AG10803 (cell line): ENCODE results near the gene PARP3.

Experiments
- DNase-seq: peaks from one replicate; pipeline ENCODE4 v3.0.0; 2010; ENCODE audit warnings: low read depth
- H3K4me3 ChIP-seq: 2 replicates; pipeline ENCODE4 v1.5.1; 2011; ENCODE audit warnings: mild to moderate bottlenecking, low read length, control low read depth
- CTCF ChIP-seq: conservative IDR thresholded peaks from 2 replicates; pipeline ENCODE4 v1.5.1; 2011; ENCODE audit warnings: mild to moderate bottlenecking, low read length, control low read depth, inconsistent platforms

PARP3 gene

GRCh38 chr3:51946796-51947195 lies 4.6 kb downstream of the PARP3 start:
- no peak for TF ChIP-seq CTCF
- no peak for DNase-seq
- no peak overlapping the region for H3K4me3 ChIP-seq

- TF ChIP-seq CTCF, result no peak
- no peak overlapping the region for H3K4me3 ChIP-seq
- DNase-seq, result no peak
Measured at GRCh38 chr3:51947215-51947900, 5.2 kb downstream of the PARP3 start.

- no peak for DNase-seq
- H3K4me3 ChIP-seq, result no peak overlapping the region
- no peak for TF ChIP-seq CTCF
Measured at GRCh38 chr3:51948016-51948580, 5.9 kb downstream of the PARP3 start.

GRCh38 chr3:51949121-51949520 lies 7.0 kb downstream of the PARP3 start:
- no peak for DNase-seq
- no peak for TF ChIP-seq CTCF
- no peak overlapping the region for H3K4me3 ChIP-seq

- DNase-seq, result no peak
- no peak for TF ChIP-seq CTCF
- H3K4me3 ChIP-seq, result no peak overlapping the region
Measured at GRCh38 chr3:51950899-51951298, 8.7 kb downstream of the PARP3 start.

GRCh38 chr3:51953445-51953844 lies 11.3 kb downstream of the PARP3 start:
- no peak overlapping the region for H3K4me3 ChIP-seq
- no peak for TF ChIP-seq CTCF
- DNase-seq, result peak; percentile 53

- no peak for DNase-seq
- no peak overlapping the region for H3K4me3 ChIP-seq
- TF ChIP-seq CTCF, result no peak
Measured at GRCh38 chr3:51954105-51954504, 11.9 kb downstream of the PARP3 start.
